ENCODE measurements around the gene PRR5L.

Gene PRR5L

DNA sequence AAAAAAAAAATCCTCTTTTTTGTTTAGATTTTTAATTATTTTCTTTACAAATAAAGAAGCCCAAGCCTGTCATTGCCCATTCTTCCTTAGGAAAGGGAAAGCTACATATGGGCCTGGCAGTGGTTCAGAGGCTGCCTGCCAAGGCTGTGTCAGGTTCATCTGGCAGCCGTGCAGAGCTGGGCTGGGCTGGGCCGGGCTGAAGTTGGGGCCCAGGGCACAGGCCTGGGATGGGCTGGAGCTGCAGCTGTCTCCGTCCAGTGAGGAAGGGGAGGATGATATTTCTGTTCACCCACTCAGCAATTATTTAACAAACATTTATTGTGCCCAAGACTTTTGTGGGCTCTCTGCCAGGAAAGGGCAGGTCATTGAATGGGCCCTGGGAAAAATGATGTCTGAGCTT lies 4.6 kb downstream of the PRR5L start:
- H3K27ac ChIP-seq (ENCODE audit: extremely low read depth, low read depth, low read length) = no peak overlapping the region
- H3K36me3 ChIP-seq (ENCODE audit: control insufficient read depth in 2 of 2, insufficient read depth in 1 of 2, low read length in 2 of 2) = no peaks in the 10 kb centered on the region
- TF ChIP-seq ZNF664 (tag by site-specific recombination; IDR thresholded peaks at IDR 0.05) (no peak), ZNF596 (tag by site-specific recombination; IDR thresholded peaks at IDR 0.05) (no peak), ZNF626 (tag by site-specific recombination; IDR thresholded peaks at IDR 0.05) (no peak), FEZF1 (tag by site-specific recombination; IDR thresholded peaks at IDR 0.05) (no peak), ZBTB7A (tag by site-specific recombination; IDR thresholded peaks at IDR 0.05; ENCODE audit: low read depth) (no peak), ZNF266 (tag by site-specific recombination; IDR thresholded peaks at IDR 0.05; ENCODE audit: low read depth) (no peak), YY2 (tag by site-specific recombination; IDR thresholded peaks at IDR 0.05) (no peak), ZNF677 (tag by site-specific recombination; IDR thresholded peaks at IDR 0.05) (no peak), ZNF239 (tag by site-specific recombination; IDR thresholded peaks at IDR 0.05) (no peak), ZNF2 (tag by site-specific recombination; IDR thresholded peaks at IDR 0.05) (no peak), ZNF140 (tag by site-specific recombination; IDR thresholded peaks at IDR 0.05) (no peak), ZBTB8A (tag by site-specific recombination; IDR thresholded peaks at IDR 0.05) (no peak), ZNF24 (tag by site-specific recombination; IDR thresholded peaks at IDR 0.05) (no peak), ZNF670 (tag by site-specific recombination; IDR thresholded peaks at IDR 0.05; ENCODE audit: low read depth) (no peak)
- TF ChIP-seq, protein P1, sequence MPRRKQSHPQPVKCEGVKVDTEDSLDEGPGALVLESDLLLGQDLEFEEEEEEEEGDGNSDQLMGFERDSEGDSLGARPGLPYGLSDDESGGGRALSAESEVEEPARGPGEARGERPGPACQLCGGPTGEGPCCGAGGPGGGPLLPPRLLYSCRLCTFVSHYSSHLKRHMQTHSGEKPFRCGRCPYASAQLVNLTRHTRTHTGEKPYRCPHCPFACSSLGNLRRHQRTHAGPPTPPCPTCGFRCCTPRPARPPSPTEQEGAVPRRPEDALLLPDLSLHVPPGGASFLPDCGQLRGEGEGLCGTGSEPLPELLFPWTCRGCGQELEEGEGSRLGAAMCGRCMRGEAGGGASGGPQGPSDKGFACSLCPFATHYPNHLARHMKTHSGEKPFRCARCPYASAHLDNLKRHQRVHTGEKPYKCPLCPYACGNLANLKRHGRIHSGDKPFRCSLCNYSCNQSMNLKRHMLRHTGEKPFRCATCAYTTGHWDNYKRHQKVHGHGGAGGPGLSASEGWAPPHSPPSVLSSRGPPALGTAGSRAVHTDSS (tag by site-specific recombination; IDR thresholded peaks at IDR 0.05) = no peak
- TF ChIP-seq, protein P2, sequence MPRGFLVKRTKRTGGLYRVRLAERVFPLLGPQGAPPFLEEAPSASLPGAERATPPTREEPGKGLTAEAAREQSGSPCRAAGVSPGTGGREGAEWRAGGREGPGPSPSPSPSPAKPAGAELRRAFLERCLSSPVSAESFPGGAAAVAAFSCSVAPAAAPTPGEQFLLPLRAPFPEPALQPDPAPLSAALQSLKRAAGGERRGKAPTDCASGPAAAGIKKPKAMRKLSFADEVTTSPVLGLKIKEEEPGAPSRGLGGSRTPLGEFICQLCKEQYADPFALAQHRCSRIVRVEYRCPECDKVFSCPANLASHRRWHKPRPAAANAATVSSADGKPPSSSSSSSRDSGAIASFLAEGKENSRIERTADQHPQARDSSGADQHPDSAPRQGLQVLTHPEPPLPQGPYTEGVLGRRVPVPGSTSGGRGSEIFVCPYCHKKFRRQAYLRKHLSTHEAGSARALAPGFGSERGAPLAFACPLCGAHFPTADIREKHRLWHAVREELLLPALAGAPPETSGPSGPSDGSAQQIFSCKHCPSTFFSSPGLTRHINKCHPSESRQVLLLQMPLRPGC (tag by site-specific recombination; IDR thresholded peaks at IDR 0.05) = no peak
- TF ChIP-seq, protein P3, sequence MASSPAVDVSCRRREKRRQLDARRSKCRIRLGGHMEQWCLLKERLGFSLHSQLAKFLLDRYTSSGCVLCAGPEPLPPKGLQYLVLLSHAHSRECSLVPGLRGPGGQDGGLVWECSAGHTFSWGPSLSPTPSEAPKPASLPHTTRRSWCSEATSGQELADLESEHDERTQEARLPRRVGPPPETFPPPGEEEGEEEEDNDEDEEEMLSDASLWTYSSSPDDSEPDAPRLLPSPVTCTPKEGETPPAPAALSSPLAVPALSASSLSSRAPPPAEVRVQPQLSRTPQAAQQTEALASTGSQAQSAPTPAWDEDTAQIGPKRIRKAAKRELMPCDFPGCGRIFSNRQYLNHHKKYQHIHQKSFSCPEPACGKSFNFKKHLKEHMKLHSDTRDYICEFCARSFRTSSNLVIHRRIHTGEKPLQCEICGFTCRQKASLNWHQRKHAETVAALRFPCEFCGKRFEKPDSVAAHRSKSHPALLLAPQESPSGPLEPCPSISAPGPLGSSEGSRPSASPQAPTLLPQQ (tag by site-specific recombination; IDR thresholded peaks at IDR 0.05) = no peak
- ChIA-PET CTCF (interaction anchor here (0.6 to 14.2 kb wide), 3 partner anchors 8 to 243 kb away, joined by 3 to 247 read pairs (median 7); no protein-coding TSS in a partner anchor), POLR2A (no interaction called here)
- no peak overlapping the region for H3K4me3 ChIP-seq (ENCODE audit: low read depth, low read length)
- no peaks in the 10 kb centered on the region for H3K4me1 ChIP-seq (ENCODE audit: control insufficient read depth, insufficient read depth, low read length)
- no peaks in the 10 kb centered on the region for H3K9me3 ChIP-seq (ENCODE audit: control insufficient read depth, insufficient read depth, low read depth, low read length)

DNA sequence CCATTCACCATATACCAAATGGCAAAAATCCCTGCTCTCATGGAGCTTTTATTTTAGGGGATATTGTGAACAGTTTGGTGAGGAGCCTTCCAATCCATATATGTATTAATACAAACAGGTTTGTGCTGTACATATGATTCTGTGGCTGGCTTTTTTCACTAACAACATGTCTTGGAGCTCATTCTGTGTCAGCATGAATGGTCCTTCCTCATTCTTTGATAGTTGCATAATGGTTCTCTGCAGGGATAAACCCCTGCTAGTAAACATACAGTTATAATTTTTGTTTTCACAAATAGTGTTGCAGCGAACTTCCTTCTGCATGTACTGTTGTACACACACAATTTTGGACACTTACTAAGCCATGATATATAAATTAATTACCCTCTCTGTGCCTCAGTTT lies 8.3 kb downstream of the PRR5L start:
- TF ChIP-seq SP7 (tag by site-specific recombination; IDR thresholded peaks at IDR 0.05) (no peak), ZNF248 (tag by site-specific recombination; IDR thresholded peaks at IDR 0.05) (no peak), ZNF514 (tag by site-specific recombination; IDR thresholded peaks at IDR 0.05) (no peak), ZNF791 (tag by site-specific recombination; IDR thresholded peaks at IDR 0.05) (no peak), GLIS1 (tag by site-specific recombination; IDR thresholded peaks at IDR 0.05) (no peak), WT1 (tag by site-specific recombination; IDR thresholded peaks at IDR 0.05) (no peak), GFI1B (tag by site-specific recombination; IDR thresholded peaks at IDR 0.05) (no peak), HOXA7 (CRISPR knock-in tag; IDR thresholded peaks at IDR 0.05; ENCODE audit: borderline replicate concordance) (no peak), ZNF311 (tag by site-specific recombination; IDR thresholded peaks at IDR 0.05; ENCODE audit: borderline replicate concordance) (no peak)
- TF ChIP-seq, protein P4, sequence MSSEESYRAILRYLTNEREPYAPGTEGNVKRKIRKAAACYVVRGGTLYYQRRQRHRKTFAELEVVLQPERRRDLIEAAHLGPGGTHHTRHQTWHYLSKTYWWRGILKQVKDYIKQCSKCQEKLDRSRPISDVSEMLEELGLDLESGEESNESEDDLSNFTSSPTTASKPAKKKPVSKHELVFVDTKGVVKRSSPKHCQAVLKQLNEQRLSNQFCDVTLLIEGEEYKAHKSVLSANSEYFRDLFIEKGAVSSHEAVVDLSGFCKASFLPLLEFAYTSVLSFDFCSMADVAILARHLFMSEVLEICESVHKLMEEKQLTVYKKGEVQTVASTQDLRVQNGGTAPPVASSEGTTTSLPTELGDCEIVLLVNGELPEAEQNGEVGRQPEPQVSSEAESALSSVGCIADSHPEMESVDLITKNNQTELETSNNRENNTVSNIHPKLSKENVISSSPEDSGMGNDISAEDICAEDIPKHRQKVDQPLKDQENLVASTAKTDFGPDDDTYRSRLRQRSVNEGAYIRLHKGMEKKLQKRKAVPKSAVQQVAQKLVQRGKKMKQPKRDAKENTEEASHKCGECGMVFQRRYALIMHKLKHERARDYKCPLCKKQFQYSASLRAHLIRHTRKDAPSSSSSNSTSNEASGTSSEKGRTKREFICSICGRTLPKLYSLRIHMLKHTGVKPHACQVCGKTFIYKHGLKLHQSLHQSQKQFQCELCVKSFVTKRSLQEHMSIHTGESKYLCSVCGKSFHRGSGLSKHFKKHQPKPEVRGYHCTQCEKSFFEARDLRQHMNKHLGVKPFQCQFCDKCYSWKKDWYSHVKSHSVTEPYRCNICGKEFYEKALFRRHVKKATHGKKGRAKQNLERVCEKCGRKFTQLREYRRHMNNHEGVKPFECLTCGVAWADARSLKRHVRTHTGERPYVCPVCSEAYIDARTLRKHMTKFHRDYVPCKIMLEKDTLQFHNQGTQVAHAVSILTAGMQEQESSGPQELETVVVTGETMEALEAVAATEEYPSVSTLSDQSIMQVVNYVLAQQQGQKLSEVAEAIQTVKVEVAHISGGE (tag by site-specific recombination; conservative IDR thresholded peaks at IDR 0.05; ENCODE audit: low read depth) = no peak
- ChIA-PET CTCF (interaction anchor here (0.6 to 1.0 kb wide), 2 partner anchors 12 to 436 kb away, joined by 3 to 4 read pairs; no protein-coding TSS in a partner anchor), POLR2A (no interaction called here)
- H3K4me1 ChIP-seq (ENCODE audit: control insufficient read depth, insufficient read depth, low read length) = no peaks in the 10 kb centered on the region
- H3K9me3 ChIP-seq (ENCODE audit: control insufficient read depth, insufficient read depth, low read depth, low read length) = no peaks in the 10 kb centered on the region
- no peak overlapping the region for H3K4me3 ChIP-seq (ENCODE audit: low read depth, low read length)
- no peak overlapping the region for H3K27ac ChIP-seq (ENCODE audit: extremely low read depth, low read depth, low read length)
- no peaks in the 10 kb centered on the region for H3K36me3 ChIP-seq (ENCODE audit: control insufficient read depth in 2 of 2, insufficient read depth in 1 of 2, low read length in 2 of 2)

Data from HEK293 (cell line).